K562 (cell line): ENCODE data around the gene DSC1. TPM values are rescaled to one million over a fixed set of nuclear protein-coding genes. Genes with fewer than 3 reads are reported as not detected.

ENCODE experiments used
- ATAC-seq: fragments of 200-7000 bp; cut with Tn5 transposase; 3 replicates; pipeline ENCODE4 v1.9.1; 2020; ENCODE audit warnings: moderate library complexity
- BruUV-seq: library from RNA; stranded (reverse); fragments of 400-500 nt; replicated peaks from 2 replicates; lab custom pipeline; 2021; lab: Mats Ljungman, UMichigan
- CTCF ChIA-PET: fragments of 300-600 bp; formaldehyde crosslinking; extraction: SDS; loops from one replicate; lab custom pipeline; 2021; ENCODE audit warnings: low intra/inter-chr PET ratio; lab: Yijun Ruan, JAX
- POLR2A ChIA-PET: fragments of 300-600, 350-650 bp; sonication (Branson Sonifier 250); formaldehyde crosslinking; extraction: SDS; loops from one replicate; lab custom pipeline; 2021; ENCODE audit warnings: antibody characterized with exemption, inconsistent platforms; lab: Yijun Ruan, JAX
- DNase-seq, 4 experiments: peaks; one replicate each; pipeline versions ENCODE4 v3.0.0 to v3.0.0-alpha.2; 2011 to 2018; ENCODE audit warnings: low spot score in 3 of 4, mixed read lengths in 3 of 4; ENCODE audit errors: extremely low read depth in 1 of 4
- FAIRE-seq: peaks from 2 replicates; lab custom pipeline; 2011; peaks lifted over from hg19 to GRCh38; lab: Jason Lieb, UNC
- H2AFZ ChIP-seq: 2 replicates; pipeline ENCODE4 v1.6.0; 2011; ENCODE audit warnings: low read depth, low read length, control low read depth, inconsistent platforms
- H3K27ac ChIP-seq: fragments of 200-600 bp; 3 replicates; pipeline ENCODE4 v1.8.0; 2011; ENCODE audit warnings: low read depth, mild to moderate bottlenecking, control low read depth, inconsistent platforms, low read length, moderate library complexity, mixed read lengths; ENCODE audit errors: extremely low read depth
- H3K27me3 ChIP-seq, 2 experiments: fragments of 300-600 bp in 1 of 2; 2 replicates in 1 of 2; 3 replicates in 1 of 2; pipeline versions ENCODE4 v1.6.0 to v1.8.0; 2011; ENCODE audit warnings: inconsistent platforms in 2 of 2, low read length in 2 of 2, mild to moderate bottlenecking in 1 of 2, mixed read lengths in 1 of 2, moderate library complexity in 1 of 2; ENCODE audit not compliant: control insufficient read depth in 2 of 2, insufficient read depth in 2 of 2
- H3K36me3 ChIP-seq: fragments of 300-600 bp; 3 replicates; pipeline ENCODE4 v1.8.0; 2011; ENCODE audit warnings: mild to moderate bottlenecking, low read length, inconsistent platforms; ENCODE audit not compliant: control insufficient read depth, insufficient read depth
- H3K4me1 ChIP-seq, 2 experiments: fragments of 200-600 bp in 1 of 2; replicated peaks in 1 of 2; 2 replicates in 1 of 2; 3 replicates in 1 of 2; pipeline versions ENCODE4 v1.5.1 to v1.8.0; 2011; ENCODE audit warnings: inconsistent platforms in 2 of 2, low read length in 2 of 2, mild to moderate bottlenecking in 1 of 2, mixed read lengths in 1 of 2, moderate library complexity in 1 of 2; ENCODE audit not compliant: control insufficient read depth in 2 of 2, insufficient read depth in 2 of 2
- H3K4me2 ChIP-seq: 2 replicates; pipeline ENCODE4 v1.6.1; 2011; ENCODE audit warnings: low read length, control low read depth, inconsistent platforms, mixed read lengths; ENCODE audit not compliant: insufficient read depth
- H3K4me3 ChIP-seq: fragments of 200-600 bp; sonication (generic), shearing (Covaris generic); 2 replicates; pipeline ENCODE4 v1.5.1; 2016; ENCODE audit warnings: control low read depth, inconsistent platforms
- H3K79me2 ChIP-seq: fragments of 200-600 bp; 3 replicates; pipeline ENCODE4 v1.8.0; 2011; ENCODE audit warnings: low read length, inconsistent platforms; ENCODE audit not compliant: control insufficient read depth, insufficient read depth
- H3K9ac ChIP-seq, 2 experiments: 2 replicates each; pipeline versions ENCODE4 v1.6.0 to v1.6.1; 2011; ENCODE audit warnings: low read depth in 2 of 2, low read length in 2 of 2, control low read depth in 1 of 2, inconsistent platforms in 1 of 2, mild to moderate bottlenecking in 1 of 2, mixed read lengths in 1 of 2; ENCODE audit not compliant: insufficient read depth in 1 of 2
- H3K9me1 ChIP-seq: one replicate; pipeline ENCODE4 v1.6.0; 2011; ENCODE audit warnings: inconsistent platforms, mild to moderate bottlenecking, low read length, moderate library complexity; ENCODE audit not compliant: control insufficient read depth, insufficient read depth
- H3K9me3 ChIP-seq: replicated peaks from 2 replicates; pipeline ENCODE4 v1.5.1; 2011; ENCODE audit warnings: low read depth, low read length, inconsistent platforms; ENCODE audit not compliant: control insufficient read depth, insufficient read depth
- H4K20me1 ChIP-seq: replicated peaks from 2 replicates; pipeline ENCODE4 v1.6.1; 2011; ENCODE audit warnings: low read length, inconsistent platforms, mixed read lengths; ENCODE audit not compliant: control insufficient read depth, insufficient read depth
- CBFA2T3 ChIP-seq: fragments of 450-650 bp; IDR thresholded peaks from 2 replicates; pipeline ENCODE4 v1.6.1; 2017
- DDX20 ChIP-seq: fragments of 450-650 bp; IDR thresholded peaks from 2 replicates; pipeline ENCODE4 v1.6.1; 2016; ENCODE audit warnings: missing genetic modification characterization, low read depth, mild to moderate bottlenecking, missing compliant biosample characterization, moderate library complexity
- GTF2A2 ChIP-seq: IDR thresholded peaks from 2 replicates; pipeline ENCODE4 v1.6.1; 2016; ENCODE audit warnings: mild to moderate bottlenecking, missing genetic modification characterization, missing compliant biosample characterization
- MEIS2 ChIP-seq: fragments of 450-650 bp; IDR thresholded peaks from 2 replicates; pipeline ENCODE4 v1.6.1; 2014; ENCODE audit warnings: mild to moderate bottlenecking; ENCODE audit not compliant: partially characterized antibody
- MTF1 ChIP-seq: fragments of 250-450 bp; sonication (Bioruptor Pico); IDR thresholded peaks from 2 replicates; pipeline ENCODE4 v1.9.0; 2021; ENCODE audit warnings: moderate library complexity, mild to moderate bottlenecking, inconsistent platforms, borderline replicate concordance
- NEUROD1 ChIP-seq: fragments of 150-350 bp; IDR thresholded peaks from 2 replicates; pipeline ENCODE4 v1.6.1; 2014; ENCODE audit warnings: borderline replicate concordance, low read length, low read depth; ENCODE audit not compliant: partially characterized antibody
- NFE2L1 ChIP-seq: fragments of 450-650 bp; IDR thresholded peaks from 2 replicates; pipeline ENCODE4 v1.6.1; 2016; ENCODE audit warnings: missing genetic modification characterization, low read depth, mild to moderate bottlenecking, missing compliant biosample characterization, moderate library complexity, borderline replicate concordance
- POLR2AphosphoS2 ChIP-seq: IDR thresholded peaks from 2 replicates; pipeline ENCODE4 v1.6.1; 2012; ENCODE audit warnings: low read length, improper control_type of control experiment
- RBM25 ChIP-seq: fragments of 200-400 bp; formaldehyde crosslinking; IDR thresholded peaks from 2 replicates; pipeline ENCODE4 v1.6.1; 2018; ENCODE audit warnings: low read length, low read depth, moderate library complexity; ENCODE audit not compliant: severe bottlenecking
- SAP30 ChIP-seq: fragments of 200-600 bp; sonication (generic); IDR thresholded peaks from 2 replicates; pipeline ENCODE4 v1.6.1; 2012; ENCODE audit warnings: borderline replicate concordance, low read depth, mild to moderate bottlenecking, moderate library complexity, low read length, control low read depth, inconsistent platforms; ENCODE audit not compliant: insufficient read depth, poor library complexity, severe bottlenecking
- SMAD4 ChIP-seq: fragments of 250-450 bp; sonication (Bioruptor Pico); conservative IDR thresholded peaks from 2 replicates; pipeline ENCODE4 v1.8.0; 2021; ENCODE audit warnings: inconsistent platforms, mild to moderate bottlenecking, moderate library complexity
- SOX6 ChIP-seq: fragments of 450-650 bp; IDR thresholded peaks from 2 replicates; pipeline ENCODE4 v1.6.1; 2014; ENCODE audit warnings: mild to moderate bottlenecking
- TAL1 ChIP-seq: fragments of 450-650 bp; IDR thresholded peaks from 2 replicates; pipeline ENCODE4 v1.6.1; 2016; ENCODE audit warnings: mild to moderate bottlenecking
- XRCC4 ChIP-seq: IDR thresholded peaks from one replicate; pipeline ENCODE4 v1.6.1; 2011; ENCODE audit not compliant: insufficient read depth, insufficient read length; ENCODE audit errors: extremely low read depth
- YY1 ChIP-seq, 3 experiments: IDR thresholded peaks; 2 replicates each; pipeline ENCODE4 v1.6.1; 2011; ENCODE audit warnings: low read length in 2 of 3, mild to moderate bottlenecking in 2 of 3, moderate library complexity in 2 of 3, borderline replicate concordance in 1 of 3, control low read depth in 1 of 3, low read depth in 1 of 3; ENCODE audit not compliant: insufficient read depth in 3 of 3, insufficient replicate concordance in 2 of 3, control insufficient read depth in 1 of 3, insufficient read length in 1 of 3; ENCODE audit errors: extremely low read depth in 1 of 3
- ZNF197 ChIP-seq: fragments of 200-800 bp; sonication (Bioruptor generic); IDR thresholded peaks from 2 replicates; pipeline ENCODE4 v1.6.1; 2016; ENCODE audit warnings: low read depth, missing genetic modification characterization, missing compliant biosample characterization
- ZNF408 ChIP-seq: fragments of 250-450 bp; sonication (Bioruptor Pico); IDR thresholded peaks from 2 replicates; pipeline ENCODE4 v1.4.0; 2020; ENCODE audit warnings: low read depth, mild to moderate bottlenecking, moderate library complexity
- ZZZ3 ChIP-seq: fragments of 450-650 bp; IDR thresholded peaks from 2 replicates; pipeline ENCODE4 v1.6.1; 2016; ENCODE audit warnings: antibody characterized with exemption, mild to moderate bottlenecking, moderate library complexity
- WGBS: fragments of 100-300 bp; shearing (Covaris generic); methylation state at CpG from one replicate; pipeline ENCODE4 v1.1.6; 2016; ENCODE audit warnings: low coverage, mixed read lengths; ENCODE audit not compliant: insufficient coverage; ENCODE audit errors: missing lambda C conversion rate; 5-methylcytosine and 5-hydroxymethylcytosine counted together
- in situ Hi-C: fragments of 300-500 bp; cut with MboI; formaldehyde crosslinking; loops from 4 replicates; pipeline ENCODE4 v1.15.0; 2018; ENCODE audit warnings: inconsistent platforms, mixed read lengths
- intact Hi-C: fragments of 100-400 bp; cut with micrococcal nuclease; formaldehyde crosslinking; loops from 2 replicates; pipeline ENCODE4 v1.14.2; 2022
- polyA plus RNA-seq, 8 experiments: library from polyadenylated mRNA; depleted of rRNA in 4 of 8; stranded (reverse) in 5 of 8; unstranded in 3 of 8; fragments of >200 nt; fragmentation: Nextera tagmentation in 2 of 8; fragmentation: Illumina TruSeq in 1 of 8; extraction: Ambion mirVana in 2 of 8; extraction: Trizol in 1 of 8; gene quantifications; 2 replicates each; pipeline versions ENCODE4 v1.2.1 to v1.2.3, GENCODE V29; 2011 to 2014; ENCODE audit warnings: inconsistent platforms in 1 of 8, missing spikeins in 1 of 8
- total RNA-seq, 7 experiments: library from RNA; depleted of rRNA in 6 of 7; stranded (reverse); fragments of >200 nt in 6 of 7; fragmentation: Illumina TruSeq in 2 of 7; extraction: Trizol in 2 of 7; gene quantifications; 2 replicates each; pipeline versions ENCODE4 v1.2.1 to v1.2.3, GENCODE V29; 2011 to 2021; ENCODE audit warnings: low replicate concordance in 1 of 7
- TF ChIP-seq, protein P1 (sequence below): sonication (generic); formaldehyde crosslinking; IDR thresholded peaks from 2 replicates; pipeline ENCODE4 v1.8.0; 2022; ENCODE audit warnings: missing genetic modification reagents, mild to moderate bottlenecking, borderline replicate concordance
- TF ChIP-seq, protein P2 (sequence below): fragments of 450-650 bp; formaldehyde crosslinking; IDR thresholded peaks from 2 replicates; pipeline ENCODE4 v1.4.0; 2020; ENCODE audit warnings: mild to moderate bottlenecking, moderate library complexity

The DSC1 gene
- total and polyA plus RNA-seq, 9 of the 15 experiments (the other 6 are each of a cell fraction or from before 2014, with no cell fraction given): 0.04 to 0.07 (median 0.05) TPM; not detected in 4

DNA sequence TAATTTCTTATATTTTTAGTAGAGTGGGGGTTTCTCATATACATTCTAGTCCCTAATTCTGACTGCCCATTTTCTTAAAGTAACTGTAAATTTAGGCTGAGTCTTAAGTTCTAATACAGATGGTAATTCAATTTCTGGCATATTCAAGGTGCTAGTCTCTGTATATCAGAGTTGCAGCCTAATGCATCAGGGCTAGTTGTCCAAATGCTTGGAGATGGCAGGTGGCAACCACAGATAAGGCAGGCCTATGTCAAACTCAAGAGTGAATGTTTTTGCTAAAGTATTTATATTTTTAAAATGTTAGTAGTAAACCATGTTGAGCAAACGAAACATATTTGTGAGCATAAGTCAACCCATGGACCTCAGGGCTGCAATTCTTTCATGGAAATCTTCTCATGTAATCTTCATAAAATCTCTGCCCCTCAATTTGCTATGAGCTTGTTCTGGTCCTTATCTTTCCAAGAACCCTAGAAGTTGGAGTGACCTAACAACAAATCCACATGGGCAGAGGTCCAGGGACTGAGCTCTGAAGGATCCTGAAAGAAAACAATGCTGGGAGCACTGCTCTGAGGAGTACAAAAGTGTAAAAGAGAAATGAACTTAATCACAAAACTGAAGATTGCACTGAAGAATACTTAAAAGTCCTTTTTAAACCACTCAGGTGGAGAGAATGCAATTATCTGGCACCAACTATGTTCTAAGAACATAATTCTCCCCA lies 33.1 kb downstream of the DSC1 start:
- WGBS: 3% methylated on average over 1 of the region's 1 CpG
- H4K20me1 ChIP-seq: no peaks in the 10 kb centered on the region
- FAIRE-seq: no peak
- no peak for TF ChIP-seq MTF1 (CRISPR knock-in tag)
- no peak for TF ChIP-seq ZZZ3
- TF ChIP-seq XRCC4: no peak
- peak; percentile 60 for TF ChIP-seq TAL1
- no peak for TF ChIP-seq RBM25
- TF ChIP-seq SAP30: no peak
- no peak for TF ChIP-seq YY1 (IDR thresholded peaks at IDR 0.05; ENCODE audit: borderline replicate concordance in 1 of 3, control insufficient read depth in 1 of 3, extremely low read depth in 1 of 3, insufficient read depth in 3 of 3, insufficient read length in 1 of 3, insufficient replicate concordance in 2 of 3, low read depth in 1 of 3, low read length in 2 of 3)
- peak; percentile 51; the same call in 1 of the 2 replicates for TF ChIP-seq CBFA2T3
- TF ChIP-seq, protein P1, sequence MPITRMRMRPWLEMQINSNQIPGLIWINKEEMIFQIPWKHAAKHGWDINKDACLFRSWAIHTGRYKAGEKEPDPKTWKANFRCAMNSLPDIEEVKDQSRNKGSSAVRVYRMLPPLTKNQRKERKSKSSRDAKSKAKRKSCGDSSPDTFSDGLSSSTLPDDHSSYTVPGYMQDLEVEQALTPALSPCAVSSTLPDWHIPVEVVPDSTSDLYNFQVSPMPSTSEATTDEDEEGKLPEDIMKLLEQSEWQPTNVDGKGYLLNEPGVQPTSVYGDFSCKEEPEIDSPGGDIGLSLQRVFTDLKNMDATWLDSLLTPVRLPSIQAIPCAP (CRISPR knock-in tag): no peak
- TF ChIP-seq NEUROD1: no peak
- TF ChIP-seq ZNF408 (CRISPR knock-in tag): no peak
- TF ChIP-seq SOX6: no peak
- TF ChIP-seq, protein P2, sequence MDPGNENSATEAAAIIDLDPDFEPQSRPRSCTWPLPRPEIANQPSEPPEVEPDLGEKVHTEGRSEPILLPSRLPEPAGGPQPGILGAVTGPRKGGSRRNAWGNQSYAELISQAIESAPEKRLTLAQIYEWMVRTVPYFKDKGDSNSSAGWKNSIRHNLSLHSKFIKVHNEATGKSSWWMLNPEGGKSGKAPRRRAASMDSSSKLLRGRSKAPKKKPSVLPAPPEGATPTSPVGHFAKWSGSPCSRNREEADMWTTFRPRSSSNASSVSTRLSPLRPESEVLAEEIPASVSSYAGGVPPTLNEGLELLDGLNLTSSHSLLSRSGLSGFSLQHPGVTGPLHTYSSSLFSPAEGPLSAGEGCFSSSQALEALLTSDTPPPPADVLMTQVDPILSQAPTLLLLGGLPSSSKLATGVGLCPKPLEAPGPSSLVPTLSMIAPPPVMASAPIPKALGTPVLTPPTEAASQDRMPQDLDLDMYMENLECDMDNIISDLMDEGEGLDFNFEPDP (CRISPR knock-in tag): no peak
- TF ChIP-seq NFE2L1 (tag): no peak
- TF ChIP-seq POLR2AphosphoS2: no peak
- TF ChIP-seq DDX20: no peak
- no peak for TF ChIP-seq SMAD4 (CRISPR knock-in tag)
- no peak for TF ChIP-seq GTF2A2 (tag)
- TF ChIP-seq MEIS2: no peak
- TF ChIP-seq ZNF197: no peak

More for the DNA sequence above, 33.1 kb downstream of the DSC1 start:
- H2AFZ ChIP-seq: no peak overlapping the region
- no peak overlapping the region for H3K9ac ChIP-seq
- intact Hi-C loops (no loop called here), in situ Hi-C loops (no loop called here)
- no peaks in the 10 kb centered on the region; a peak in 1 of 5 replicates for H3K27me3 ChIP-seq
- no peaks in the 10 kb centered on the region for H3K9me3 ChIP-seq
- H3K79me2 ChIP-seq: no peaks in the 10 kb centered on the region
- ChIA-PET CTCF (no interaction called here), POLR2A (interaction anchor here (0.6 to 1.4 kb wide), 2 partner anchors 10 to 28 kb away, joined by 3 to 4 read pairs; no protein-coding TSS in a partner anchor)
- no peaks in the 10 kb centered on the region for H3K36me3 ChIP-seq
- no peak overlapping the region for H3K27ac ChIP-seq
- no peaks in the 10 kb centered on the region for H3K4me1 ChIP-seq
- BruUV-seq: no TSS peak
- peak in 1 of 4 experiments; percentile 33 for DNase-seq
- no peaks in the 10 kb centered on the region for H3K9me1 ChIP-seq
- ATAC-seq: peak; percentile 57
- no peak overlapping the region for H3K4me3 ChIP-seq
- H3K4me2 ChIP-seq: no peak overlapping the region
